Measurements from ENCODE around the gene IL17B. TPM values are rescaled to one million over a fixed set of nuclear protein-coding genes. Genes with fewer than 3 reads are reported as not detected.

The IL17B gene
- total RNA-seq, 1 experiment from 2014 or later, result not detected

GRCh38 chr5:149345892-149346222 is 33.2 kb downstream of the IL17B start:
- in situ Hi-C loops (cut with HindIII; ENCODE audit: low pct_unique_long_range_greater_than_20kb, low sequenced_read_pairs), result no loop called here
- no peak for DNase-seq (ENCODE audit: low read depth)

DNA sequence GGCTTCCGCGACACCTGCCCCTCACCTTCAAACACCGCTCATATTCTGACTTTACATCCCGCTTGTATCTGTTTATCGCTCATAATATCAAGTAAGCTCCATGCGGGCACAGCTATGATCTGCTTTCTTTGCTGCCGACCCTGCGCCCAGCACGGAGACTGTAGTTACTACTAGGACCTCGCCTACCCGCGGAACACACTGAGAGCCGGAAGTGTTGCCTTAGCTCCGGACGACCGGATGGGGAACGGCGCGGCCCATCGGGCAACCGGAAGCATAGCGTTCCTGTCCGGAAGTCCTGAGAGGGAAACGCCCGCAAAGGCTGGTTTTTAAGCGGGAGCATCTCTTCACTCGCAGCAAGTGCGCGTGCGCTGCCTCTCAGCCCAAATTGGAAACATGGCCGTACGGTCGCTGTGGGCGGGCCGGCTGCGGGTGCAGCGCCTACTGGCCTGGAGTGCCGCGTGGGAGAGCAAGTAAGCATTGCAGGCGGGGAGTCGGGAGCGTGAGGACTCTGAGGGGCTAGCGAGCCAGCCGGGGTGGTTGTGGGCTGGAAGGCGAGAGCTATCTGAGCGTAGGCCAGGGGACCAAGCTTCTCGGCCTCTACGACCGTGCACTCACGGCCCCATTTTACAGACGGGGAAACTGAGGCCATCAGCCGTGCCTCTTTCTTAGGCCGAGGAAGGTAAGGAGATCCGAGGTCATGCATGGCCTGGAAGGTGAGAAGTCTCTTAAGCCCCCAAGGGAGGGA is 33.8 kb downstream of the IL17B start, which contains the start of gene GRPEL2:
TSS of gene GRPEL2 (plus strand) at position 353 of the 745 bp plus-strand sequence. CDS start at position 394, 41 bp downstream.
- peak; percentile 89 for DNase-seq (ENCODE audit: low read depth)
- in situ Hi-C loops (cut with HindIII; ENCODE audit: low pct_unique_long_range_greater_than_20kb, low sequenced_read_pairs), result no loop called here

DNA sequence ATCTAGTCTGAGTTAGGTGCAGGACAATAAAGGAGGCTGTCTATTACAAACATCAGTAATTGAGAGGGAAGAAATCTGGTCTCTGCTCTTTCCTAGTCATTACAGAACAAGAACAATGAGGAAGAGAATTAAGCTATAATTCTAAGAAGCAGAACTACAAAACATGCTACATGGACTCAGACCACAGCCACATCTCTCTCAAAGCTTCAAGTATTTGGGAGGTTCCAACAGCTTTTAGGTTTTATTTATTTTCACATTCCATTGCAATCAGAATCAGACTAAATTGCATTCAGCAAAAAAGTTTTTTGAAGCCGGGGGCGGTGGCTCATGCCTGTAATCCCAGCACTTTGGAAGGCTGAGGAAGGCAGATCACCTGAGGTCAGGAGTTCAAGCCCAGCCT is 34.9 kb downstream of the IL17B start:
- no peak for DNase-seq (ENCODE audit: low read depth)
- in situ Hi-C loops (cut with HindIII; ENCODE audit: low pct_unique_long_range_greater_than_20kb, low sequenced_read_pairs), result no loop called here

GRCh38 chr5:149341876-149342275 is 37.2 kb downstream of the IL17B start:
- in situ Hi-C loops (cut with HindIII; ENCODE audit: low pct_unique_long_range_greater_than_20kb, low sequenced_read_pairs), result no loop called here
- no peak for DNase-seq (ENCODE audit: low read depth)

- DNase-seq (ENCODE audit: low read depth), result no peak
- in situ Hi-C loops (cut with HindIII; ENCODE audit: low pct_unique_long_range_greater_than_20kb, low sequenced_read_pairs), result no loop called here
Measured at GRCh38 chr5:149340920-149341319, 38.2 kb downstream of the IL17B start.

DNA sequence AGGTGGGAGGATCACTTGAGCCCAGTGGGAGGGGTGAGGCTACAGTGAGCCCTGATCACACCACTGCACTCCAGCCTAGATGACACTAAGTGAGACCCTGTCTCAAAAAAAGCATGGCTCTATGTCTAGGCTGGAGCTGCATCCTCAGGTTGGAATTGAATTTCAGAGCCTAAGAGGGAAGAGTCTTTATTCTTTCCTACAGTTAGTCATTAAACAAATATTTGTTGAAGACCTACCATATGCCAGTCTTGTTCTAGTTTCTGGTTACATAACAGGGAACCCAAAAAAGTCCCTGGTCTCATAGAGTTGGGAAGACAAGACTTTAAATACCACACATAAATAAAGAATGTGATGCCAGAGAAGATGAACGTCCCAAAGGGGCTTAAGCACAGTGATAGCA is 40.7 kb downstream of the IL17B start:
- in situ Hi-C loops (cut with HindIII; ENCODE audit: low pct_unique_long_range_greater_than_20kb, low sequenced_read_pairs), result no loop called here
- no peak for DNase-seq (ENCODE audit: low read depth)

- DNase-seq (ENCODE audit: low read depth), result no peak
- in situ Hi-C loops (cut with HindIII; ENCODE audit: low pct_unique_long_range_greater_than_20kb, low sequenced_read_pairs), result no loop called here
Measured at GRCh38 chr5:149337736-149338135, 41.4 kb downstream of the IL17B start.

- DNase-seq (ENCODE audit: low read depth), result no peak
- in situ Hi-C loops (cut with HindIII; ENCODE audit: low pct_unique_long_range_greater_than_20kb, low sequenced_read_pairs), result no loop called here
Measured at GRCh38 chr5:149333711-149334443, 45.2 kb downstream of the IL17B start.

DNA sequence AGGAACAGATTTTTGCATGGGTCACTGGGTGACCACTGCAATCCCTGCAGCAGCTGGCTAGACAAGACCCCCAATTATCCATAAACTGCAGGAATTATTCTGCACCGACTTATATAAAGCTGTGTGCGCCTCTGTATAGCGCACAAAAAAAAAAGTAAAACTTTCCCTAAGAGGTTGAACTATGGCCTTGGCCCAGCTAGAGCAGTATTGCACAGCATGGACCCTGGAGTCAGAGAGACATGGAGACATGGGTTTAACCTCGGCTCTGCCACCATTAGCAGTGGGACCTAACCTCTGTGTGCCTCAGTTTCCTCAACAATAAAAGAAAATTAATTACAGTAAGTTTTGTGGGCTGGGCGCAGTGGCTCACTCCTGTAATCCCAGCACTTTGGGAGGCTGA is 50.9 kb downstream of the IL17B start:
- in situ Hi-C loops (cut with HindIII; ENCODE audit: low pct_unique_long_range_greater_than_20kb, low sequenced_read_pairs), result no loop called here
- DNase-seq (ENCODE audit: low read depth), result no peak

DNA sequence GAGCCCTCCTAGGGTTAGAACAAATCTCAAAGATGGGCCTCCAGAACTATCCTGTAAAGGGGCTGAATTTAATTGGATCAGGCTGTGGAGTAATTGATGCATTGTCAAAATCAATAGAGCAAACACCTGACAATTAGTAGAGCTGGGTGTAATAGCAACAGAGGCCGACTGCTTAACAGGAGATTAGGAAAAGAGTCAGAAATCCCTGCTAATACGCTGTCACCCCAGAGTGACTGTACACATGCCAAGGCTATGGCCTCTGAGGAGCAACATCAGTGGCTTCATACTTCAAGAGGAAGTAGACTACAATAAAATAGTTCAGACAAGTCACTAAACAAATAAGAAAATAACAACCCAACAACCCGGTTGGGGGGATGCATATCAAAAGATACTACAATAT is 52.5 kb downstream of the IL17B start:
- in situ Hi-C loops (cut with HindIII; ENCODE audit: low pct_unique_long_range_greater_than_20kb, low sequenced_read_pairs), result no loop called here
- no peak for DNase-seq (ENCODE audit: low read depth)

- no peak for DNase-seq (ENCODE audit: low read depth)
- in situ Hi-C loops (cut with HindIII; ENCODE audit: low pct_unique_long_range_greater_than_20kb, low sequenced_read_pairs), result no loop called here
Measured at GRCh38 chr5:149325894-149326293, 53.2 kb downstream of the IL17B start.

DNA sequence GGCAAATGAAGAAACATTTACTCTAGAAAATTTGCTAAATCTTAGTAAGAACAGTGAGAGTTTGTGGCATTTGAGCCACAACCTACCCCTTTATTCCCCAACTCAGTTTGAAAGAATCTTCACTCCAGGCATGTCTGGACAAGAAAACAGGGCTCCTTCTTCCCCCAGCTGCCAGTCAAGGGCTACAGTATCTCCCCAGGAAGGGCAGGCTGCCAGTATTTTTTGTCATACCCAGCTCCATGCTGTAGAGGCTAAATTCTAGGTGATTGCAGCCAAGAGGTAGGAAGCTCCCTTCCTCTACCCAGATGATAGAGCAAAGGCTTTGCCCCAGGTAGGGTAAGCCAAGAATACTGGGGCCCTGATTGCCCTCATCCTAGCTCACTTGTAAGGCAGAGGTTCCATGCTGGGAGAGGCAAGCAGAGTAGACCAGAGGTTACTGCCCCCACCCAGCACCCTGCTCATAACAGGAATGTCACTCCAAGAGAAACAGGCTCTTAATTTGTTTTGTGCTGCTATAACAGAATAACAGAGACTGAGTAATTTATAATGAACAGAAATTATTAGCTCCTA is 53.8 kb downstream of the IL17B start:
- in situ Hi-C loops (cut with HindIII; ENCODE audit: low pct_unique_long_range_greater_than_20kb, low sequenced_read_pairs), result no loop called here
- no peak for DNase-seq (ENCODE audit: low read depth)

GRCh38 chr5:149324641-149325040 is 54.5 kb downstream of the IL17B start:
- no peak for DNase-seq (ENCODE audit: low read depth)
- in situ Hi-C loops (cut with HindIII; ENCODE audit: low pct_unique_long_range_greater_than_20kb, low sequenced_read_pairs), result no loop called here

Other genes starting within 250 kb of the IL17B start
- 10.4 and 13.1 TPM in 2 replicates for gene ABLIM3, start 237.8 kb downstream of the IL17B start, total RNA-seq (2014; rRNA removed; shearing (Covaris generic); ENCODE audit: low replicate concordance)
- 1.3 and 3.6 TPM in 2 replicates for gene AFAP1L1, start 107.4 kb downstream of the IL17B start, total RNA-seq (2014; rRNA removed; shearing (Covaris generic); ENCODE audit: low replicate concordance)
- 5.5 and 6.1 TPM in 2 replicates for gene GRPEL2, start 33.8 kb downstream of the IL17B start, total RNA-seq (2014; rRNA removed; shearing (Covaris generic); ENCODE audit: low replicate concordance)
- gene PCYOX1L, start 21.2 kb downstream of the IL17B start, total RNA-seq (2014; rRNA removed; shearing (Covaris generic); ENCODE audit: low replicate concordance), result 6.1 and 7.3 TPM in 2 replicates
- 123 and 199 TPM in 2 replicates for gene CSNK1A1, start 172.1 kb upstream of the IL17B start, total RNA-seq (2014; rRNA removed; shearing (Covaris generic); ENCODE audit: low replicate concordance)
- gene ARHGEF37, start 202.2 kb upstream of the IL17B start, total RNA-seq (2014; rRNA removed; shearing (Covaris generic); ENCODE audit: low replicate concordance), result 3.8 and 5.0 TPM in 2 replicates